Activated CD4-positive, CD25-positive, alpha-beta regulatory T cell treated with anti-CD3 and anti-CD28 coated beads, Interleukin-2, amount 50 U/mL, for 24 hours (primary cell): ENCODE measurements around the gene ZKSCAN5.
"Not testable (repeated sequence)": the region's sequence is repeated elsewhere in the genome, so short reads cannot be mapped to it uniquely, and the experiment has no call there.

Source experiments
- ATAC-seq, 2 donors: fragments of 150-1000 bp; cut with Tn5 transposase; one replicate each; pipeline ENCODE4 v1.10.0; 2021; ENCODE audit warnings: mild to moderate bottlenecking in 1 of 2, moderate library complexity in 1 of 2

Gene ZKSCAN5

GRCh38 chr7:99498546-99498944 is 5.9 kb upstream of the ZKSCAN5 start:
- no peak for ATAC-seq

GRCh38 chr7:99499371-99499720 is 5.1 kb upstream of the ZKSCAN5 start:
- peak; percentile 44 to 51 for ATAC-seq

- peak; percentile 52 to 54 for ATAC-seq
Measured at GRCh38 chr7:99499721-99500636, 4.5 kb upstream of the ZKSCAN5 start, which contains the start of gene ZNF394. Gene ZNF394, minus strand, starts transcription at chr7:99500281. Its CDS starts 188 bp downstream, at chr7:99500093.

- ATAC-seq = no peak
Measured at GRCh38 chr7:99500637-99501009, 3.8 kb upstream of the ZKSCAN5 start.

GRCh38 chr7:99501236-99501635 is 3.2 kb upstream of the ZKSCAN5 start:
- ATAC-seq = not testable (repeated sequence)

- no peak for ATAC-seq
Measured at GRCh38 chr7:99504281-99504602, 220 bp upstream of the ZKSCAN5 start.

- no peak for ATAC-seq
Measured at GRCh38 chr7:99505324-99505662, 831 bp downstream of the ZKSCAN5 start.

- ATAC-seq = peak; percentile 38 to 73
Measured at GRCh38 chr7:99514050-99514449, 9.6 kb downstream of the ZKSCAN5 start.

GRCh38 chr7:99521399-99521798 is 16.9 kb downstream of the ZKSCAN5 start:
- ATAC-seq = no peak

- no peak for ATAC-seq
Measured at GRCh38 chr7:99525713-99526440, 21.4 kb downstream of the ZKSCAN5 start.

GRCh38 chr7:99531354-99531765 is 26.9 kb downstream of the ZKSCAN5 start:
- ATAC-seq = no peak

GRCh38 chr7:99535667-99536066 is 31.2 kb downstream of the ZKSCAN5 start:
- no peak for ATAC-seq

- ATAC-seq = no peak
Measured at GRCh38 chr7:99539213-99539811, 34.9 kb downstream of the ZKSCAN5 start.

- no peak for ATAC-seq
Measured at GRCh38 chr7:99540542-99540941, 36.1 kb downstream of the ZKSCAN5 start.

GRCh38 chr7:99541212-99541611 is 36.8 kb downstream of the ZKSCAN5 start:
- ATAC-seq = no peak

GRCh38 chr7:99543081-99543671 is 38.7 kb downstream of the ZKSCAN5 start:
- no peak for ATAC-seq

GRCh38 chr7:99543916-99544315 is 39.5 kb downstream of the ZKSCAN5 start:
- no peak for ATAC-seq

- not testable (repeated sequence) for ATAC-seq
Measured at GRCh38 chr7:99545308-99545707, 40.8 kb downstream of the ZKSCAN5 start.

GRCh38 chr7:99549545-99549944 is 45.1 kb downstream of the ZKSCAN5 start:
- ATAC-seq = not testable (repeated sequence)

GRCh38 chr7:99551334-99551733 is 46.9 kb downstream of the ZKSCAN5 start:
- ATAC-seq = no peak

GRCh38 chr7:99551767-99552463 is 47.5 kb downstream of the ZKSCAN5 start, which contains the start of gene FAM200A:
Gene FAM200A, minus strand, starts transcription at chr7:99552114. Its CDS starts 3,707 bp downstream, at chr7:99548407.
- peak; percentile 100 for ATAC-seq

GRCh38 chr7:99553039-99553438 is 48.6 kb downstream of the ZKSCAN5 start:
- ATAC-seq = no peak

GRCh38 chr7:99554939-99555338 is 50.5 kb downstream of the ZKSCAN5 start:
- ATAC-seq = no peak
